Kidney (tissue), 14 donors: ENCODE measurements around the gene BLCAP. TPM values are rescaled to one million over a fixed set of nuclear protein-coding genes. Genes with fewer than 3 reads are reported as not detected.

Experiments
- DNase-seq, 5 donors: peaks; one replicate each; pipeline ENCODE4 v3.0.0-alpha.2; 2013 to 2020
- FAIRE-seq: peaks from 2 replicates; lab custom pipeline; 2012; peaks lifted over from hg19 to GRCh38; lab: Jason Lieb, UNC
- H3K27ac ChIP-seq, 2 donors: one replicate each; pipeline ENCODE4 v1.7.0; 2013; ENCODE audit warnings: low read depth in 2 of 2, low read length in 2 of 2, inconsistent platforms in 1 of 2
- H3K27me3 ChIP-seq: one replicate; pipeline ENCODE4 v1.7.1; 2013; ENCODE audit warnings: low read length, inconsistent platforms; ENCODE audit not compliant: control insufficient read depth, insufficient read depth
- H3K36me3 ChIP-seq, 3 donors: one replicate each; pipeline versions ENCODE4 v1.7.0 to v1.7.1; 2013; ENCODE audit warnings: low read length in 3 of 3, control low read depth in 1 of 3, inconsistent platforms in 1 of 3; ENCODE audit not compliant: insufficient read depth in 3 of 3, control insufficient read depth in 2 of 3
- H3K4me1 ChIP-seq, 3 donors: one replicate each; pipeline versions ENCODE4 v1.7.0 to v1.7.1; 2013; ENCODE audit warnings: low read length in 3 of 3, inconsistent platforms in 1 of 3, low read depth in 1 of 3; ENCODE audit not compliant: control insufficient read depth in 2 of 3, insufficient read depth in 2 of 3
- H3K4me3 ChIP-seq, 3 donors: one replicate each; pipeline versions ENCODE4 v1.7.0 to v1.8.1; 2013; ENCODE audit warnings: low read length in 3 of 3, control low read depth in 1 of 3, inconsistent platforms in 1 of 3
- H3K9ac ChIP-seq, 3 donors: one replicate each; pipeline versions ENCODE4 v1.7.0 to v1.7.1; 2013; ENCODE audit warnings: low read length in 3 of 3, control low read depth in 1 of 3, inconsistent platforms in 1 of 3
- H3K9me3 ChIP-seq, 3 donors: one replicate each; pipeline versions ENCODE4 v1.7.0 to v1.7.1; 2013; ENCODE audit warnings: low read length in 3 of 3, control low read depth in 1 of 3, inconsistent platforms in 1 of 3; ENCODE audit not compliant: control insufficient read depth in 2 of 3, insufficient read depth in 1 of 3
- intact Hi-C: fragments of 100-400 bp; cut with DNase I; formaldehyde crosslinking; loops from one replicate; pipeline ENCODE4 v1.11.1; 2022
- polyA plus RNA-seq: library from polyadenylated mRNA; stranded (reverse); fragments of 350-450 nt; fragmentation: Illumina TruSeq; extraction: RNeasy Lipid Tissue Mini Kit (QIAGEN cat#74804); gene quantifications from one replicate; pipeline ENCODE4 v1.2.3, GENCODE V29; 2014; ENCODE audit warnings: low read depth, low replicate concordance; ENCODE audit not compliant: insufficient read depth
- total RNA-seq: library from RNA; stranded (reverse); fragmentation: NEBNext Ultra II Directional; extraction: Animal tissue kit (Norgen Biotek cat#: 25700); gene quantifications from one replicate; pipeline ENCODE4 v1.2.1, GENCODE V29; 2021
- TF ChIP-seq, protein P1 (sequence below): IDR thresholded peaks from 3 replicates; pipeline ENCODE4 v1.5.1; 2012; ENCODE audit warnings: mild to moderate bottlenecking, moderate library complexity, borderline replicate concordance; ENCODE audit not compliant: insufficient read depth; ENCODE audit errors: extremely low read depth
- donor health status: control.
- donor health status: control.
- donor health status: control.
- donor health status: control.
- donor health status: control.
- donor health status: DM: yes; HTN: yes; CAD: no.
- donor health status: Normal renal cell carcinoma (clear cell type).

The BLCAP gene
- total and polyA plus RNA-seq, 2 donors from 2014 or later, result 76.1 to 106 TPM

DNA sequence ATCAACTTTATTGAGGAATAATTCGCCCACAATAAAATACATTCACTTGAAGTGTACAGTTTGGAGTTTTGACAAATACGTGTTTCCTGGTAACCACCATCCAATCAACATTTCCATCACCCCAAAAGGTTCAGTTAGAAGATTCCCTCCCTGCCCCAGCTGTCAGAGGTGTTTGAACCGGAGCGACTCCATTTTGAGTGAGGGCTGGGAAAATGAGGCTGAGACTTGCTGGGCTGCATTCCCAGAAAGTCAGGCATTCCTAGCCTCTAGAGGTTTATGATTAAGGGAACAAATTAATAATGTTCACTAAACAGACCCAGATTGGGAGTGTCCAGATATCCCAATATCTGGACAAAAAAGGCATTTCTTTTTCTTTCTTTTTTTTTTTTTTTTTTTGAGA lies 33.0 kb upstream of the BLCAP start:
- H3K36me3 ChIP-seq, result no peaks in the 10 kb centered on the region
- no peaks in the 10 kb centered on the region for H3K27me3 ChIP-seq
- H3K27ac ChIP-seq, result no peak overlapping the region
- no peak overlapping the region for H3K4me3 ChIP-seq
- no peak overlapping the region for H3K9ac ChIP-seq
- TF ChIP-seq, protein P1, sequence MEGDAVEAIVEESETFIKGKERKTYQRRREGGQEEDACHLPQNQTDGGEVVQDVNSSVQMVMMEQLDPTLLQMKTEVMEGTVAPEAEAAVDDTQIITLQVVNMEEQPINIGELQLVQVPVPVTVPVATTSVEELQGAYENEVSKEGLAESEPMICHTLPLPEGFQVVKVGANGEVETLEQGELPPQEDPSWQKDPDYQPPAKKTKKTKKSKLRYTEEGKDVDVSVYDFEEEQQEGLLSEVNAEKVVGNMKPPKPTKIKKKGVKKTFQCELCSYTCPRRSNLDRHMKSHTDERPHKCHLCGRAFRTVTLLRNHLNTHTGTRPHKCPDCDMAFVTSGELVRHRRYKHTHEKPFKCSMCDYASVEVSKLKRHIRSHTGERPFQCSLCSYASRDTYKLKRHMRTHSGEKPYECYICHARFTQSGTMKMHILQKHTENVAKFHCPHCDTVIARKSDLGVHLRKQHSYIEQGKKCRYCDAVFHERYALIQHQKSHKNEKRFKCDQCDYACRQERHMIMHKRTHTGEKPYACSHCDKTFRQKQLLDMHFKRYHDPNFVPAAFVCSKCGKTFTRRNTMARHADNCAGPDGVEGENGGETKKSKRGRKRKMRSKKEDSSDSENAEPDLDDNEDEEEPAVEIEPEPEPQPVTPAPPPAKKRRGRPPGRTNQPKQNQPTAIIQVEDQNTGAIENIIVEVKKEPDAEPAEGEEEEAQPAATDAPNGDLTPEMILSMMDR, result no peak
- peaks cover 0 to 2% (median 0%) of the 10 kb centered on the region in 3 donors for H3K4me1 ChIP-seq
- FAIRE-seq (no peak), DNase-seq (peak in 1 of 5 donors; percentile 8)
- intact Hi-C loops, result no loop called here
- no peaks in the 10 kb centered on the region for H3K9me3 ChIP-seq

DNA sequence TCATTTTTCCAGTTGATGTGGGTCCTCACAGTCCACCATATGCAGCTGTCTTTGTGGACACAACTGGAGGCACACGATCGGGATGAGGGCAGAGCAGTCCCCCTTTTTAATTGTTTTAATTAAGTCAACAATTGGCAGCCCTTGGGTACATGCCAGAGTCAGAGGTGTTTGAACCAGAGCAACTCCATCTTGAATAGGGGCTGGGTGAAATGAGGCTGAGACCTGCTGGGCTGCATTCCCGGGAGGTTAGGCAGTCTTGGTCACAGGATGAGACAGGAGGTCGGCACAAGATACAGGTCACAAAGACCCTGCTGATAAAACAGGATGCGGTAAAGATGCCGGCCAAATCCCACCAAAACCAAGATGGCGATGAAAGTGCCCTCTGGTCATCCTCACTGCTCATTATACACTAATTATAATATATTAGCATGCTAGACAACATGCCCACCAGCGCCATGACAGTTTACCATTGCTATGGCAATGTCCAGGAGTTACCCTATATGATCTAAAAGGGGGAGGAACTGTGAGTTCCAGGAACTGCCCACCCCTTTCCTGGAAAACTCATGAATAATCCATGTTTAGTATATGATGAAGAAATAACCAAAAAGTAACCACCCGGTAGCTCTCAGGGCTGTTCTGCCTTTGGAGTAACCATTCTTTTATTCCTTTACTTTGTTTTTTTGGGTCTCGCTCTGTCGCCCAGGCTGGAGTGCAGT lies 31.8 kb upstream of the BLCAP start:
- TF ChIP-seq, protein P1, result no peak
- Histone ChIP-seq H3K9me3 (no peaks in the 10 kb centered on the region), H3K27ac (no peak overlapping the region), H3K27me3 (no peaks in the 10 kb centered on the region), H3K4me3 (no peak overlapping the region), H3K4me1 (no peaks in the 10 kb centered on the region), H3K36me3 (no peaks in the 10 kb centered on the region), H3K9ac (no peak overlapping the region)
- intact Hi-C loops, result no loop called here
- no peak for FAIRE-seq
- DNase-seq, result no peak

DNA sequence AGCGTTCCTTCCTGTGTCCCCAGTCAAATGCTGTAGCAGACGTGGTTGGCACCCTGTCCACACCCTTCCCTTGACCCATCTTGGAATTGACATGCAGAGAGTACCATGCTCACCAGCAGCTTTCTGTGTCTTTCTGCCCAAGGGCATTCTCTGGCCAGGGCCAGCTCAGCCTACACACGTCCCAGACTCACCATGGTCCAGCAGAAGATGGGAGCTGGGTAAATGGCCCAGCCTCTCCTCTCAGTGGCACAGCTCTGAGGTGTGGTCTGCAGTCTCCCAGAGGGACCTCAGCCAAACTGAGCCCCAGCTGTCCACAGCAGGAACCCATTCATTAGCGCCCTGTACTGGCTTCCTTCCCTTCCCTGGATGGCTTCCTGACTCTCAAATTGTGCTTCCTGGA lies 31.1 kb upstream of the BLCAP start:
- intact Hi-C loops, result no loop called here
- DNase-seq, result peak in 1 of 5 donors; percentile 23
- Histone ChIP-seq H3K27me3 (no peaks in the 10 kb centered on the region), H3K4me1 (no peaks in the 10 kb centered on the region), H3K27ac (no peak overlapping the region), H3K36me3 (no peaks in the 10 kb centered on the region), H3K4me3 (no peak overlapping the region), H3K9ac (no peak overlapping the region), H3K9me3 (no peaks in the 10 kb centered on the region)
- TF ChIP-seq, protein P1, result no peak
- no peak for FAIRE-seq
